CD14-positive monocyte (primary cell): Measurements from ENCODE around the gene PYM1. TPM values are rescaled to one million over a fixed set of nuclear protein-coding genes. Genes with fewer than 3 reads are reported as not detected.
"Not testable (repeated sequence)": the region's sequence is repeated elsewhere in the genome, so short reads cannot be mapped to it uniquely, and the experiment has no call there.

Source experiments
- DNase-seq, 3 donors: peaks; one replicate each; pipeline ENCODE4 v3.0.0-alpha.2; 2011 to 2022
- H2AFZ ChIP-seq: 2 replicates; pipeline ENCODE4 v1.6.0; 2012; ENCODE audit warnings: mild to moderate bottlenecking, low read depth, low read length, inconsistent platforms; ENCODE audit not compliant: insufficient read depth, poor library complexity, severe bottlenecking
- H3K27ac ChIP-seq, 2 donors: 1 replicate in 1 of 2; 2 replicates in 1 of 2; pipeline ENCODE4 v1.5.1; 2012 to 2013; ENCODE audit warnings: low read length in 2 of 2, control low read depth in 1 of 2, inconsistent platforms in 1 of 2, low read depth in 1 of 2, mild to moderate bottlenecking in 1 of 2
- H3K27me3 ChIP-seq, 2 donors: one replicate each; pipeline versions ENCODE4 v1.6.0 to v1.6.1; 2011 to 2013; ENCODE audit warnings: low read length in 2 of 2; ENCODE audit not compliant: control insufficient read depth in 2 of 2, insufficient read depth in 2 of 2
- H3K36me3 ChIP-seq, 2 donors: replicated peaks in 1 of 2; 1 replicate in 1 of 2; 2 replicates in 1 of 2; pipeline versions ENCODE4 v1.5.1 to v1.6.1; 2012 to 2013; ENCODE audit warnings: low read length in 2 of 2, control low read depth in 1 of 2, inconsistent platforms in 1 of 2, mild to moderate bottlenecking in 1 of 2; ENCODE audit not compliant: insufficient read depth in 2 of 2, control insufficient read depth in 1 of 2
- H3K4me1 ChIP-seq, 2 donors: 1 replicate in 1 of 2; 2 replicates in 1 of 2; pipeline versions ENCODE4 v1.5.1 to v1.6.1; 2012 to 2013; ENCODE audit warnings: low read length in 2 of 2, control low read depth in 1 of 2, inconsistent platforms in 1 of 2, mild to moderate bottlenecking in 1 of 2, moderate library complexity in 1 of 2; ENCODE audit not compliant: insufficient read depth in 2 of 2, control insufficient read depth in 1 of 2
- H3K4me2 ChIP-seq: replicated peaks from 2 replicates; pipeline ENCODE3; 2012; ENCODE audit warnings: low read length, moderate library complexity, mild to moderate bottlenecking; ENCODE audit not compliant: poor library complexity, severe bottlenecking; ENCODE audit errors: extremely low read depth
- H3K4me3 ChIP-seq, 3 experiments: fragments of 200-600 bp in 1 of 3; sonication (generic) in 1 of 3; replicated peaks in 1 of 3; 1 replicate in 2 of 3; 2 replicates in 1 of 3; pipeline ENCODE4 v1.5.1; 2011 to 2013; ENCODE audit warnings: low read length in 3 of 3, mild to moderate bottlenecking in 3 of 3, control low read depth in 2 of 3, low read depth in 2 of 3, inconsistent platforms in 1 of 3, moderate library complexity in 1 of 3
- H3K79me2 ChIP-seq: 2 replicates; pipeline ENCODE4 v1.6.0; 2012; ENCODE audit warnings: mild to moderate bottlenecking, control low read depth, inconsistent platforms, low read length, moderate library complexity; ENCODE audit not compliant: insufficient read depth
- H3K9ac ChIP-seq: 2 replicates; pipeline ENCODE4 v1.6.0; 2017; ENCODE audit warnings: low read length, mild to moderate bottlenecking; ENCODE audit not compliant: insufficient read depth, poor library complexity, severe bottlenecking
- H3K9me3 ChIP-seq, 2 donors: replicated peaks in 1 of 2; 1 replicate in 1 of 2; 2 replicates in 1 of 2; pipeline versions ENCODE4 v1.5.1 to v1.6.1; 2012 to 2013; ENCODE audit warnings: low read length in 2 of 2, control low read depth in 1 of 2; ENCODE audit not compliant: control insufficient read depth in 1 of 2, insufficient read depth in 1 of 2
- H4K20me1 ChIP-seq: 2 replicates; pipeline ENCODE4 v1.6.0; 2012; ENCODE audit warnings: mild to moderate bottlenecking, low read length, control low read depth, moderate library complexity; ENCODE audit not compliant: insufficient read depth
- H3K27ac Mint-ChIP-seq, 7 donors: one replicate each; pipeline ENCODE4 v1.8.0; 2020; ENCODE audit warnings: mild to moderate bottlenecking in 7 of 7, mixed read lengths in 7 of 7, moderate library complexity in 6 of 7, inconsistent platforms in 2 of 7
- H3K27me3 Mint-ChIP-seq, 3 donors: one replicate each; pipeline ENCODE4 v1.8.0; 2021 to 2022; ENCODE audit warnings: low read depth in 3 of 3, mild to moderate bottlenecking in 3 of 3, mixed read lengths in 3 of 3, moderate library complexity in 3 of 3, inconsistent platforms in 1 of 3
- H3K36me3 Mint-ChIP-seq, 2 donors: one replicate each; pipeline ENCODE4 v1.8.0; 2020; ENCODE audit warnings: mixed read lengths in 2 of 2, inconsistent platforms in 1 of 2, mild to moderate bottlenecking in 1 of 2
- H3K4me1 Mint-ChIP-seq: one replicate; pipeline ENCODE4 v1.8.0; 2020; ENCODE audit warnings: mild to moderate bottlenecking, mixed read lengths
- H3K4me3 Mint-ChIP-seq, 2 donors: one replicate each; pipeline ENCODE4 v1.8.0; 2020; ENCODE audit warnings: mild to moderate bottlenecking in 2 of 2, mixed read lengths in 2 of 2, moderate library complexity in 1 of 2
- H3K9me3 Mint-ChIP-seq, 7 donors: one replicate each; pipeline ENCODE4 v1.8.0; 2020 to 2022; ENCODE audit warnings: mixed read lengths in 7 of 7, mild to moderate bottlenecking in 6 of 7, moderate library complexity in 6 of 7, inconsistent platforms in 2 of 7
- CTCF ChIP-seq: fragments of 200-600 bp; IDR thresholded peaks from one replicate; pipeline ENCODE4 v1.8.0; 2022; ENCODE audit warnings: antibody characterized with exemption, mild to moderate bottlenecking
- WGBS: methylation state at CpG from one replicate; pipeline ENCODE4 v1.1.5; 2013; ENCODE audit warnings: missing lambda C conversion rate; ENCODE audit not compliant: insufficient coverage; 5-methylcytosine and 5-hydroxymethylcytosine counted together
- intact Hi-C, 2 donors: fragments of 100-400 bp; cut with micrococcal nuclease; formaldehyde crosslinking; loops; one replicate each; pipeline versions ENCODE4 v1.15.0 to v1.15.1; 2023
- polyA plus RNA-seq, 3 donors: library from polyadenylated mRNA; depleted of rRNA in 1 of 3; unstranded in 2 of 3; stranded (reverse) in 1 of 3; fragments of 300-500 nt in 2 of 3; fragments of >200 nt in 1 of 3; fragmentation: Illumina TruSeq in 2 of 3; gene quantifications; 1 replicate in 2 of 3; 2 replicates in 1 of 3; pipeline ENCODE4 v1.2.3, GENCODE V29; 2012 to 2021

PYM1 gene
- polyA plus RNA-seq, 3 donors = 17.3 to 47.1 (median 39.5) TPM

GRCh38 chr12:55922126-55922525 lies 5.6 kb downstream of the PYM1 start:
- Mint-ChIP-seq H3K27ac (peak overlapping the region in 1 of 7 donors; percentile 56), H3K27me3 (no peaks in the 10 kb centered on the region), H3K36me3 (peaks cover 20 to 44% of the 10 kb centered on the region in 2 donors), H3K4me3 (no peak overlapping the region), H3K9me3 (no peaks in the 10 kb centered on the region), H3K4me1 (peaks cover 19% of the 10 kb centered on the region)
- Histone ChIP-seq H3K9ac (no peak overlapping the region), H3K4me2 (no peak overlapping the region), H3K36me3 (peaks cover 6 to 29% of the 10 kb centered on the region in 2 donors), H3K9me3 (no peaks in the 10 kb centered on the region), H3K4me1 (peaks cover 9 to 13% of the 10 kb centered on the region in 2 donors), H2AFZ (no peak overlapping the region), H3K79me2 (peaks cover 100% of the 10 kb centered on the region), H3K27me3 (no peaks in the 10 kb centered on the region), H4K20me1 (peaks cover 59% of the 10 kb centered on the region), H3K4me3 (no peak overlapping the region), H3K27ac (no peak overlapping the region)
- TF ChIP-seq CTCF = no peak
- DNase-seq = no peak
- 88% methylated on average over 1 of the region's 3 CpGs for WGBS
- intact Hi-C loops = no loop called here

- H2AFZ ChIP-seq, H3K27ac Mint-ChIP-seq, DNase-seq, H3K9me3 Mint-ChIP-seq, H3K27ac ChIP-seq, H3K27me3 Mint-ChIP-seq, intact Hi-C loops, H3K9ac ChIP-seq, H3K9me3 ChIP-seq, H3K4me2 ChIP-seq, H3K4me3 ChIP-seq, H3K27me3 ChIP-seq, H3K4me3 Mint-ChIP-seq: not testable (repeated sequence)
- H3K36me3 ChIP-seq = peaks cover 14 to 41% of the 10 kb centered on the region in 2 donors
- Mint-ChIP-seq H3K36me3 (peaks cover 17 to 48% of the 10 kb centered on the region in 2 donors), H3K4me1 (peaks cover 21% of the 10 kb centered on the region)
- H4K20me1 ChIP-seq = peaks cover 72% of the 10 kb centered on the region
- no CpG with 5 or more reads among the region's 3 CpGs for WGBS
- peaks cover 10 to 17% of the 10 kb centered on the region in 2 donors for H3K4me1 ChIP-seq
- peaks cover 99% of the 10 kb centered on the region for H3K79me2 ChIP-seq
These were observed 8.7 kb downstream of the PYM1 start for GRCh38 chr12:55919032-55919431.
